ENCODE results near the gene SUPT20H. TPM values are rescaled to one million over a fixed set of nuclear protein-coding genes. Genes with fewer than 3 reads are reported as not detected.

Gene SUPT20H
- total RNA-seq, 1 experiment from 2014 or later, result 42.9 TPM

GRCh38 chr13:37047846-37048245, 11.6 kb downstream of the SUPT20H start:
- Histone ChIP-seq H4K20me1 (ENCODE audit: insufficient read depth) (peaks cover 15% of the 10 kb centered on the region; the same call in 1 of the 2 replicates), H3K9ac (ENCODE audit: low read length) (no peak overlapping the region), H3K4me2 (ENCODE audit: low read length) (no peak overlapping the region), H3K9me2 (ENCODE audit: insufficient read depth) (no peaks in the 10 kb centered on the region), H3K4me1 (ENCODE audit: control insufficient read depth in 1 of 2, insufficient read depth in 2 of 2, low read length in 2 of 2) (no peaks in the 10 kb centered on the region), H2AFZ (ENCODE audit: low read depth, low read length, poor library complexity, severe bottlenecking) (no peak overlapping the region), H3K4me3 (replicated peaks in 1 of 2; ENCODE audit: low read depth in 1 of 2, low read length in 2 of 2) (no peak overlapping the region), H3K9me3 (ENCODE audit: control insufficient read depth in 1 of 2, insufficient read depth in 1 of 2, low read depth in 1 of 2, low read length in 2 of 2) (no peaks in the 10 kb centered on the region), H3K79me2 (ENCODE audit: insufficient read depth, low read length) (peaks cover 71% of the 10 kb centered on the region), H3K27ac (ENCODE audit: low read depth, low read length) (no peak overlapping the region), H3K27me3 (ENCODE audit: insufficient read depth, low read length) (no peaks in the 10 kb centered on the region), H3K36me3 (ENCODE audit: control insufficient read depth in 1 of 2, insufficient read depth in 2 of 2, low read length in 2 of 2) (peaks cover 20 to 43% of the 10 kb centered on the region in 2 experiments; a peak in 3 of 4 replicates)
- ATAC-seq, result no peak
- ChIA-PET RAD21 (ENCODE audit: low non-redundant PET in 1 of 2, low total read pairs in 2 of 2, uncharacterized antibody in 2 of 2, unreplicated experiment in 2 of 2) (no interaction called here), CTCF (no interaction called here), POLR2A (no interaction called here)
- no peak for TF ChIP-seq ZFX (IDR thresholded peaks at IDR 0.05)
- TF ChIP-seq RAD21 (IDR thresholded peaks at IDR 0.05; ENCODE audit: low read depth), result no peak
- TF ChIP-seq YY1 (IDR thresholded peaks at IDR 0.05; ENCODE audit: extremely low read depth, insufficient replicate concordance, low read depth, low read length), result no peak
- TF ChIP-seq CEBPB (IDR thresholded peaks at IDR 0.05; ENCODE audit: low read depth), result no peak
- intact Hi-C loops (cut with micrococcal nuclease), result loop anchor here (5.0 kb wide), 1 partner anchor 36 kb away; no protein-coding TSS in a partner anchor
- no TSS peak for BruUV-seq (replicated peaks)
- no peak for DNase-seq (ENCODE audit: low read depth, low spot score)

DNA sequence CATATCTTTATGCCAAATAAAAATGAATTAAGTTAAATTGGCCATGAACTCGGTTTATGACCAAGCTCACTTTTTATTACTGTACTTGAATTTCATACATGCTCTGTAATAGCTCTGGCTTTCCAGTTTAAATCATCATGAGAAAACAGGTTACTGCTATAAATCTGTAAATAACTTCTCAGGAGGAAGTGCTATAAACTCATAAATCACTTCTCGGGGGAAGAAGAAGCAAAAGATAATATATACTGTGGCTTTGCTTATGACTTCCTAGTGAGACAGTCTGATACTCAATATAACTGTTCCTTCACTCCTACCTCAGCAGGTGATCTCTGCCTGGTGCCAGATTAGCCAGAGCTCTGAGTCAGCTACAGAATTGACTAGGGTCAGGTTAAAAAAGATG, 12.5 kb downstream of the SUPT20H start:
- TF ChIP-seq, protein P1, sequence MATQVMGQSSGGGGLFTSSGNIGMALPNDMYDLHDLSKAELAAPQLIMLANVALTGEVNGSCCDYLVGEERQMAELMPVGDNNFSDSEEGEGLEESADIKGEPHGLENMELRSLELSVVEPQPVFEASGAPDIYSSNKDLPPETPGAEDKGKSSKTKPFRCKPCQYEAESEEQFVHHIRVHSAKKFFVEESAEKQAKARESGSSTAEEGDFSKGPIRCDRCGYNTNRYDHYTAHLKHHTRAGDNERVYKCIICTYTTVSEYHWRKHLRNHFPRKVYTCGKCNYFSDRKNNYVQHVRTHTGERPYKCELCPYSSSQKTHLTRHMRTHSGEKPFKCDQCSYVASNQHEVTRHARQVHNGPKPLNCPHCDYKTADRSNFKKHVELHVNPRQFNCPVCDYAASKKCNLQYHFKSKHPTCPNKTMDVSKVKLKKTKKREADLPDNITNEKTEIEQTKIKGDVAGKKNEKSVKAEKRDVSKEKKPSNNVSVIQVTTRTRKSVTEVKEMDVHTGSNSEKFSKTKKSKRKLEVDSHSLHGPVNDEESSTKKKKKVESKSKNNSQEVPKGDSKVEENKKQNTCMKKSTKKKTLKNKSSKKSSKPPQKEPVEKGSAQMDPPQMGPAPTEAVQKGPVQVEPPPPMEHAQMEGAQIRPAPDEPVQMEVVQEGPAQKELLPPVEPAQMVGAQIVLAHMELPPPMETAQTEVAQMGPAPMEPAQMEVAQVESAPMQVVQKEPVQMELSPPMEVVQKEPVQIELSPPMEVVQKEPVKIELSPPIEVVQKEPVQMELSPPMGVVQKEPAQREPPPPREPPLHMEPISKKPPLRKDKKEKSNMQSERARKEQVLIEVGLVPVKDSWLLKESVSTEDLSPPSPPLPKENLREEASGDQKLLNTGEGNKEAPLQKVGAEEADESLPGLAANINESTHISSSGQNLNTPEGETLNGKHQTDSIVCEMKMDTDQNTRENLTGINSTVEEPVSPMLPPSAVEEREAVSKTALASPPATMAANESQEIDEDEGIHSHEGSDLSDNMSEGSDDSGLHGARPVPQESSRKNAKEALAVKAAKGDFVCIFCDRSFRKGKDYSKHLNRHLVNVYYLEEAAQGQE (IDR thresholded peaks at IDR 0.05; ENCODE audit: low read depth), result no peak
- TF ChIP-seq EGR1 (IDR thresholded peaks at IDR 0.05; ENCODE audit: low read depth) (no peak), CTCF (IDR thresholded peaks at IDR 0.05 in 2 of 3, conservative IDR thresholded peaks at IDR 0.05 in 1 of 3; ENCODE audit: borderline replicate concordance in 1 of 3, insufficient read depth in 1 of 3, low read depth in 2 of 3, low read length in 2 of 3) (no peak), POLR2A (IDR thresholded peaks at IDR 0.05; ENCODE audit: borderline replicate concordance, extremely low read depth, insufficient read depth, insufficient read length) (no peak), CBX3 (IDR thresholded peaks at IDR 0.05; ENCODE audit: low read depth) (no peak), EZH2phosphoT487 (IDR thresholded peaks at IDR 0.05; ENCODE audit: borderline replicate concordance) (no peak), ZFX (IDR thresholded peaks at IDR 0.05) (no peak), CEBPB (IDR thresholded peaks at IDR 0.05; ENCODE audit: low read depth) (no peak), JUND (IDR thresholded peaks at IDR 0.05) (no peak), ZNF274 (IDR thresholded peaks at IDR 0.05; ENCODE audit: low read depth, low read length) (no peak), ELF1 (IDR thresholded peaks at IDR 0.05; ENCODE audit: borderline replicate concordance, low read depth) (no peak), POLR2AphosphoS5 (IDR thresholded peaks at IDR 0.05; ENCODE audit: low read depth, low read length) (no peak)
- TF ChIP-seq, protein P2, sequence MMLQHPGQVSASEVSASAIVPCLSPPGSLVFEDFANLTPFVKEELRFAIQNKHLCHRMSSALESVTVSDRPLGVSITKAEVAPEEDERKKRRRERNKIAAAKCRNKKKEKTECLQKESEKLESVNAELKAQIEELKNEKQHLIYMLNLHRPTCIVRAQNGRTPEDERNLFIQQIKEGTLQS (IDR thresholded peaks at IDR 0.05), result no peak
- Histone ChIP-seq H3K4me3 (replicated peaks in 1 of 2; ENCODE audit: low read depth in 1 of 2, low read length in 2 of 2) (no peak overlapping the region), H3K9me3 (ENCODE audit: control insufficient read depth in 1 of 2, insufficient read depth in 1 of 2, low read depth in 1 of 2, low read length in 2 of 2) (no peaks in the 10 kb centered on the region), H3K9ac (ENCODE audit: low read length) (no peak overlapping the region), H3K9me2 (ENCODE audit: insufficient read depth) (no peaks in the 10 kb centered on the region), H2AFZ (ENCODE audit: low read depth, low read length, poor library complexity, severe bottlenecking) (no peak overlapping the region), H3K4me2 (ENCODE audit: low read length) (no peak overlapping the region), H3K4me1 (ENCODE audit: control insufficient read depth in 1 of 2, insufficient read depth in 2 of 2, low read length in 2 of 2) (no peaks in the 10 kb centered on the region), H3K27ac (ENCODE audit: low read depth, low read length) (no peak overlapping the region), H3K79me2 (ENCODE audit: insufficient read depth, low read length) (peaks cover 63% of the 10 kb centered on the region), H3K27me3 (ENCODE audit: insufficient read depth, low read length) (no peaks in the 10 kb centered on the region), H3K36me3 (ENCODE audit: control insufficient read depth in 1 of 2, insufficient read depth in 2 of 2, low read length in 2 of 2) (peaks cover 23 to 51% of the 10 kb centered on the region in 2 experiments), H4K20me1 (ENCODE audit: insufficient read depth) (peaks cover 15% of the 10 kb centered on the region; the same call in 1 of the 2 replicates)
- DNase-seq (ENCODE audit: low read depth, low spot score) (no peak), ATAC-seq (no peak)
- ChIA-PET POLR2A (no interaction called here), CTCF (no interaction called here), RAD21 (ENCODE audit: low non-redundant PET in 1 of 2, low total read pairs in 2 of 2, uncharacterized antibody in 2 of 2, unreplicated experiment in 2 of 2) (no interaction called here)
- BruUV-seq (replicated peaks), result no TSS peak
- intact Hi-C loops (cut with micrococcal nuclease), result loop anchor here (5.0 kb wide), 1 partner anchor 35 kb away; no protein-coding TSS in a partner anchor
